SK-N-MC (cell line): ENCODE results near the gene HDAC1.

Experiments
- EZH2 ChIP-seq: fragments of 200-600 bp; sonication (generic); IDR thresholded peaks from one replicate; pipeline ENCODE4 v1.6.1; 2017; ENCODE audit warnings: antibody characterized with exemption
- POLR2AphosphoS5 ChIP-seq: IDR thresholded peaks from 2 replicates; pipeline ENCODE4 v1.6.1; 2012; ENCODE audit warnings: mild to moderate bottlenecking, low read depth, low read length, borderline replicate concordance

GRCh38 chr1:32338637-32339145 is 46.8 kb downstream of the HDAC1 start:
- no peak for TF ChIP-seq EZH2
- TF ChIP-seq POLR2AphosphoS5, result no peak
